HepG2 (cell line): ENCODE results near the gene RAN. TPM values are rescaled to one million over a fixed set of nuclear protein-coding genes. Genes with fewer than 3 reads are reported as not detected.
A peak's percentile ranks its signal among the peaks of the same experiment; 100 is the strongest.

Experiments
- ATM ChIP-seq: fragments of 450-650 bp; IDR thresholded peaks from 2 replicates; pipeline ENCODE4 v1.7.1; 2017; ENCODE audit warnings: mild to moderate bottlenecking, borderline replicate concordance
- CENPX ChIP-seq: sonication (generic); formaldehyde crosslinking; IDR thresholded peaks from 2 replicates; pipeline ENCODE4 v1.9.0; 2021; ENCODE audit warnings: mild to moderate bottlenecking, missing genetic modification reagents, moderate library complexity
- IRF2 ChIP-seq: IDR thresholded peaks from 2 replicates; pipeline ENCODE4 v1.6.1; 2018; ENCODE audit warnings: missing genetic modification reagents, missing compliant biosample characterization
- JUND ChIP-seq: sonication (generic); formaldehyde crosslinking; IDR thresholded peaks from 2 replicates; pipeline ENCODE4 v1.8.0; 2022; ENCODE audit warnings: mild to moderate bottlenecking, missing genetic modification reagents
- NFE2L2 ChIP-seq: fragments of 150-350 bp; IDR thresholded peaks from 2 replicates; pipeline ENCODE4 v1.6.1; 2014; ENCODE audit warnings: low read length
- RFXAP ChIP-seq: sonication (generic); formaldehyde crosslinking; IDR thresholded peaks from 2 replicates; pipeline ENCODE4 v1.4.0; 2020; ENCODE audit warnings: missing genetic modification reagents, borderline replicate concordance
- ZMAT3 ChIP-seq: sonication (generic); formaldehyde crosslinking; conservative IDR thresholded peaks from 2 replicates; pipeline ENCODE4 v1.7.0; 2021; ENCODE audit warnings: missing genetic modification reagents
- ZNF326 ChIP-seq: sonication (generic); formaldehyde crosslinking; IDR thresholded peaks from 2 replicates; pipeline ENCODE4 v1.4.0; 2020; ENCODE audit warnings: missing genetic modification reagents, borderline replicate concordance
- ZNF33B ChIP-seq: sonication (generic); formaldehyde crosslinking; IDR thresholded peaks from 2 replicates; pipeline ENCODE4 v1.5.1; 2020; ENCODE audit warnings: mild to moderate bottlenecking, missing genetic modification reagents
- ZNF382 ChIP-seq: sonication (generic); formaldehyde crosslinking; IDR thresholded peaks from 2 replicates; pipeline ENCODE4 v1.5.0; 2020; ENCODE audit warnings: missing genetic modification reagents, mild to moderate bottlenecking, borderline replicate concordance
- ZNF432 ChIP-seq: sonication (generic); formaldehyde crosslinking; IDR thresholded peaks from 2 replicates; pipeline ENCODE4 v1.5.0; 2020; ENCODE audit warnings: missing genetic modification reagents, mild to moderate bottlenecking, borderline replicate concordance
- ZNF850 ChIP-seq: sonication (generic); formaldehyde crosslinking; conservative IDR thresholded peaks from 2 replicates; pipeline ENCODE4 v1.9.0; 2021; ENCODE audit warnings: mild to moderate bottlenecking, missing genetic modification reagents
- ZNF891 ChIP-seq: sonication (generic); formaldehyde crosslinking; IDR thresholded peaks from 2 replicates; pipeline ENCODE4 v1.5.0; 2020; ENCODE audit warnings: mild to moderate bottlenecking, missing genetic modification reagents
- ZZZ3 ChIP-seq: sonication (generic); formaldehyde crosslinking; IDR thresholded peaks from 2 replicates; pipeline ENCODE4 v1.4.0; 2020; ENCODE audit warnings: missing genetic modification reagents, mild to moderate bottlenecking, borderline replicate concordance
- polyA plus RNA-seq, 8 experiments: library from polyadenylated mRNA; depleted of rRNA in 3 of 8; stranded (reverse) in 7 of 8; unstranded in 1 of 8; fragments of >200 nt; fragmentation: Illumina TruSeq in 4 of 8; extraction: Trizol in 4 of 8; gene quantifications; 2 replicates each; pipeline versions ENCODE4 v1.2.1 to v1.2.3, GENCODE V29; 2011 to 2016; ENCODE audit warnings: low read depth in 4 of 8, missing spikeins in 1 of 8, mixed read lengths in 1 of 8; ENCODE audit not compliant: insufficient read depth in 1 of 8
- total RNA-seq, 5 experiments: library from RNA; depleted of rRNA; stranded (reverse); fragments of >200 nt; fragmentation: Illumina TruSeq; extraction: Trizol; gene quantifications; 2 replicates each; pipeline ENCODE4 v1.2.3, GENCODE V29; 2016; ENCODE audit warnings: low read depth in 1 of 5
- TF ChIP-seq, protein P1 (sequence below): sonication (generic); formaldehyde crosslinking; conservative IDR thresholded peaks from 2 replicates; pipeline ENCODE4 v1.5.0; 2020; ENCODE audit warnings: missing genetic modification reagents
- TF ChIP-seq, protein P2 (sequence below): sonication (generic); formaldehyde crosslinking; IDR thresholded peaks from 2 replicates; pipeline ENCODE4 v1.5.0; 2020; ENCODE audit warnings: missing genetic modification reagents
- TF ChIP-seq, protein P3 (sequence below): sonication (generic); formaldehyde crosslinking; IDR thresholded peaks from 2 replicates; pipeline ENCODE4 v1.5.1; 2020; ENCODE audit warnings: mild to moderate bottlenecking, missing genetic modification reagents, moderate library complexity
- TF ChIP-seq, protein P4 (sequence below): sonication (generic); formaldehyde crosslinking; IDR thresholded peaks from 2 replicates; pipeline ENCODE4 v1.5.1; 2020; ENCODE audit warnings: mild to moderate bottlenecking, missing genetic modification reagents, borderline replicate concordance

RAN gene
- total and polyA plus RNA-seq, 2 of the 13 experiments (the other 11 are each of a cell fraction or from before 2014, with no cell fraction given): 1,335 to 1,630 TPM

DNA sequence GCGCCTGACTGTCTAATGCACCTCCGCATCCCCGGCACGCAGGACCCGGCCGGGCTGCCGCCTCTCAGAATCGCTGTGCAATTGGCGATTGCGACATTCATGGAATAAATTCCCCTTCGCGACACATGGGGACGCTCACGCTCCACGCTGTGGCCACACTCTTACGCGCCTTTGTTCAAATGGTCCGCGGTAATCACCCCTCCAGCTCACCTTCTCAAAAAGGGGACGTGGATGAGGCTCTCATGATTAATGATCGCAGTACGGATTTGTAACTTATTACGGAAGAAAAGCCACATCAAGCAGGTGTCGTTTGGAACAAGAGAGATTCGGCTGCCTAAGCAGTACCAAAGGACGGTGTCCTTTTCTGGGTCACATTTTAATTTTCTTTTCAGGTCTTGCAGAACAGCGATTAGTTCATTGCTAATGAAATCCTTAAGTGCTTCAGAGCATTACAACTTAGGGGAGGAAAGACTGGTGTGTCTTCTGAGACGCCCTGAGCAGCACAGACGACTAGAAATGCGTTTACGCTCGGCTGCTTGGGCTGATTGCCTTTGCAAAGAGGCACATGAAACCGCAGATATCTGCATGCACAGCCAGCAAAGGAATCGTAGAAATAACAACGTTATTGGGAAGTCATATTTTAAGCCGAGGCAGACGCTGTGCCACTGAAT, 44.5 kb downstream of the RAN start (continued):
- TF ChIP-seq RFXAP (CRISPR knock-in tag) (no peak), IRF2 (CRISPR knock-in tag) (0 out of 2 replicates have a peak, but pooled peaks have one; percentile 28), NFE2L2 (peak; percentile 36; the same call in 1 of the 2 replicates), ZNF850 (CRISPR knock-in tag) (no peak), ZNF891 (no peak), ZNF382 (CRISPR knock-in tag) (no peak), ZNF432 (CRISPR knock-in tag) (no peak), ZZZ3 (CRISPR knock-in tag) (no peak), ZNF33B (CRISPR knock-in tag) (no peak), ATM (no peak), CENPX (CRISPR knock-in tag) (no peak), JUND (no peak), ZMAT3 (CRISPR knock-in tag) (no peak), ZNF326 (no peak)
- TF ChIP-seq, protein P1, sequence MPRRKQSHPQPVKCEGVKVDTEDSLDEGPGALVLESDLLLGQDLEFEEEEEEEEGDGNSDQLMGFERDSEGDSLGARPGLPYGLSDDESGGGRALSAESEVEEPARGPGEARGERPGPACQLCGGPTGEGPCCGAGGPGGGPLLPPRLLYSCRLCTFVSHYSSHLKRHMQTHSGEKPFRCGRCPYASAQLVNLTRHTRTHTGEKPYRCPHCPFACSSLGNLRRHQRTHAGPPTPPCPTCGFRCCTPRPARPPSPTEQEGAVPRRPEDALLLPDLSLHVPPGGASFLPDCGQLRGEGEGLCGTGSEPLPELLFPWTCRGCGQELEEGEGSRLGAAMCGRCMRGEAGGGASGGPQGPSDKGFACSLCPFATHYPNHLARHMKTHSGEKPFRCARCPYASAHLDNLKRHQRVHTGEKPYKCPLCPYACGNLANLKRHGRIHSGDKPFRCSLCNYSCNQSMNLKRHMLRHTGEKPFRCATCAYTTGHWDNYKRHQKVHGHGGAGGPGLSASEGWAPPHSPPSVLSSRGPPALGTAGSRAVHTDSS: no peak
- TF ChIP-seq, protein P2, sequence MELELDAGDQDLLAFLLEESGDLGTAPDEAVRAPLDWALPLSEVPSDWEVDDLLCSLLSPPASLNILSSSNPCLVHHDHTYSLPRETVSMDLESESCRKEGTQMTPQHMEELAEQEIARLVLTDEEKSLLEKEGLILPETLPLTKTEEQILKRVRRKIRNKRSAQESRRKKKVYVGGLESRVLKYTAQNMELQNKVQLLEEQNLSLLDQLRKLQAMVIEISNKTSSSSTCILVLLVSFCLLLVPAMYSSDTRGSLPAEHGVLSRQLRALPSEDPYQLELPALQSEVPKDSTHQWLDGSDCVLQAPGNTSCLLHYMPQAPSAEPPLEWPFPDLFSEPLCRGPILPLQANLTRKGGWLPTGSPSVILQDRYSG (CRISPR knock-in tag): no peak
- TF ChIP-seq, protein P3, sequence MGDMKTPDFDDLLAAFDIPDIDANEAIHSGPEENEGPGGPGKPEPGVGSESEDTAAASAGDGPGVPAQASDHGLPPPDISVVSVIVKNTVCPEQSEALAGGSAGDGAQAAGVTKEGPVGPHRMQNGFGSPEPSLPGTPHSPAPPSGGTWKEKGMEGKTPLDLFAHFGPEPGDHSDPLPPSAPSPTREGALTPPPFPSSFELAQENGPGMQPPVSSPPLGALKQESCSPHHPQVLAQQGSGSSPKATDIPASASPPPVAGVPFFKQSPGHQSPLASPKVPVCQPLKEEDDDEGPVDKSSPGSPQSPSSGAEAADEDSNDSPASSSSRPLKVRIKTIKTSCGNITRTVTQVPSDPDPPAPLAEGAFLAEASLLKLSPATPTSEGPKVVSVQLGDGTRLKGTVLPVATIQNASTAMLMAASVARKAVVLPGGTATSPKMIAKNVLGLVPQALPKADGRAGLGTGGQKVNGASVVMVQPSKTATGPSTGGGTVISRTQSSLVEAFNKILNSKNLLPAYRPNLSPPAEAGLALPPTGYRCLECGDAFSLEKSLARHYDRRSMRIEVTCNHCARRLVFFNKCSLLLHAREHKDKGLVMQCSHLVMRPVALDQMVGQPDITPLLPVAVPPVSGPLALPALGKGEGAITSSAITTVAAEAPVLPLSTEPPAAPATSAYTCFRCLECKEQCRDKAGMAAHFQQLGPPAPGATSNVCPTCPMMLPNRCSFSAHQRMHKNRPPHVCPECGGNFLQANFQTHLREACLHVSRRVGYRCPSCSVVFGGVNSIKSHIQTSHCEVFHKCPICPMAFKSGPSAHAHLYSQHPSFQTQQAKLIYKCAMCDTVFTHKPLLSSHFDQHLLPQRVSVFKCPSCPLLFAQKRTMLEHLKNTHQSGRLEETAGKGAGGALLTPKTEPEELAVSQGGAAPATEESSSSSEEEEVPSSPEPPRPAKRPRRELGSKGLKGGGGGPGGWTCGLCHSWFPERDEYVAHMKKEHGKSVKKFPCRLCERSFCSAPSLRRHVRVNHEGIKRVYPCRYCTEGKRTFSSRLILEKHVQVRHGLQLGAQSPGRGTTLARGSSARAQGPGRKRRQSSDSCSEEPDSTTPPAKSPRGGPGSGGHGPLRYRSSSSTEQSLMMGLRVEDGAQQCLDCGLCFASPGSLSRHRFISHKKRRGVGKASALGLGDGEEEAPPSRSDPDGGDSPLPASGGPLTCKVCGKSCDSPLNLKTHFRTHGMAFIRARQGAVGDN (CRISPR knock-in tag): peak; percentile 45
- TF ChIP-seq, protein P4, sequence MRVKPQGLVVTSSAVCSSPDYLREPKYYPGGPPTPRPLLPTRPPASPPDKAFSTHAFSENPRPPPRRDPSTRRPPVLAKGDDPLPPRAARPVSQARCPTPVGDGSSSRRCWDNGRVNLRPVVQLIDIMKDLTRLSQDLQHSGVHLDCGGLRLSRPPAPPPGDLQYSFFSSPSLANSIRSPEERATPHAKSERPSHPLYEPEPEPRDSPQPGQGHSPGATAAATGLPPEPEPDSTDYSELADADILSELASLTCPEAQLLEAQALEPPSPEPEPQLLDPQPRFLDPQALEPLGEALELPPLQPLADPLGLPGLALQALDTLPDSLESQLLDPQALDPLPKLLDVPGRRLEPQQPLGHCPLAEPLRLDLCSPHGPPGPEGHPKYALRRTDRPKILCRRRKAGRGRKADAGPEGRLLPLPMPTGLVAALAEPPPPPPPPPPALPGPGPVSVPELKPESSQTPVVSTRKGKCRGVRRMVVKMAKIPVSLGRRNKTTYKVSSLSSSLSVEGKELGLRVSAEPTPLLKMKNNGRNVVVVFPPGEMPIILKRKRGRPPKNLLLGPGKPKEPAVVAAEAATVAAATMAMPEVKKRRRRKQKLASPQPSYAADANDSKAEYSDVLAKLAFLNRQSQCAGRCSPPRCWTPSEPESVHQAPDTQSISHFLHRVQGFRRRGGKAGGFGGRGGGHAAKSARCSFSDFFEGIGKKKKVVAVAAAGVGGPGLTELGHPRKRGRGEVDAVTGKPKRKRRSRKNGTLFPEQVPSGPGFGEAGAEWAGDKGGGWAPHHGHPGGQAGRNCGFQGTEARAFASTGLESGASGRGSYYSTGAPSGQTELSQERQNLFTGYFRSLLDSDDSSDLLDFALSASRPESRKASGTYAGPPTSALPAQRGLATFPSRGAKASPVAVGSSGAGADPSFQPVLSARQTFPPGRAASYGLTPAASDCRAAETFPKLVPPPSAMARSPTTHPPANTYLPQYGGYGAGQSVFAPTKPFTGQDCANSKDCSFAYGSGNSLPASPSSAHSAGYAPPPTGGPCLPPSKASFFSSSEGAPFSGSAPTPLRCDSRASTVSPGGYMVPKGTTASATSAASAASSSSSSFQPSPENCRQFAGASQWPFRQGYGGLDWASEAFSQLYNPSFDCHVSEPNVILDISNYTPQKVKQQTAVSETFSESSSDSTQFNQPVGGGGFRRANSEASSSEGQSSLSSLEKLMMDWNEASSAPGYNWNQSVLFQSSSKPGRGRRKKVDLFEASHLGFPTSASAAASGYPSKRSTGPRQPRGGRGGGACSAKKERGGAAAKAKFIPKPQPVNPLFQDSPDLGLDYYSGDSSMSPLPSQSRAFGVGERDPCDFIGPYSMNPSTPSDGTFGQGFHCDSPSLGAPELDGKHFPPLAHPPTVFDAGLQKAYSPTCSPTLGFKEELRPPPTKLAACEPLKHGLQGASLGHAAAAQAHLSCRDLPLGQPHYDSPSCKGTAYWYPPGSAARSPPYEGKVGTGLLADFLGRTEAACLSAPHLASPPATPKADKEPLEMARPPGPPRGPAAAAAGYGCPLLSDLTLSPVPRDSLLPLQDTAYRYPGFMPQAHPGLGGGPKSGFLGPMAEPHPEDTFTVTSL (CRISPR knock-in tag): no peak
